ENCODE results near the gene CYP2C19. TPM values are rescaled to one million over a fixed set of nuclear protein-coding genes. Genes with fewer than 3 reads are reported as not detected.
"Not testable (repeated sequence)": the region's sequence is repeated elsewhere in the genome, so short reads cannot be mapped to it uniquely, and the experiment has no call there.

CYP2C19 gene
- not detected for polyA plus RNA-seq (2012; ENCODE audit: insufficient read depth, insufficient read length)

- no peak within 1 kb of the TSS for H3K4me3 ChIP-seq (ENCODE audit: low read length)
- DNase-seq (ENCODE audit: low read depth, low spot score), result no peak
Observed at GRCh38 chr10:94762393-94762792, at the start of gene CYP2C19. CYP2C19 (plus strand) TSS chr10:94762681; CDS start chr10:94762706, 25 bp downstream.

DNA sequence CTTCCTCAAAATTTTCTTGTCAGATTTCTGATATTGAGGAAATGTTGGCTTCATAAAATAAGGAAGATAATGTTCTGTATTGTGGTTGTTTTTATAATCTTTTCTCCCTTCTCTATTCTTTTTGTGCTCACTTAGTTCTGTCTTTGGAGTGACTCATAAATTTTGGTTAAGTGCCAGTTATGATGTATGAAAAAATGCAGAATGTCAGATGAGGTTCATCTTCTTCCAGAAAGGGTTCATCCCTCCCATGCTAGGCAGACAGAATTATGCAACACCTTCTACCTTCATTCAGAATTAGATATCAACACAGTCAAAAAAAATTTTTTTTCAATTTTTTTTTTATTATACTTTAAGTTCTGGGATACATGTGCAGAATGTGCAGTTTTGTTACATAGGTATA lies 36.6 kb upstream of the CYP2C19 start:
- no peak overlapping the region for H3K4me3 ChIP-seq (ENCODE audit: low read length)
- no peak for DNase-seq (ENCODE audit: low read depth, low spot score)

DNA sequence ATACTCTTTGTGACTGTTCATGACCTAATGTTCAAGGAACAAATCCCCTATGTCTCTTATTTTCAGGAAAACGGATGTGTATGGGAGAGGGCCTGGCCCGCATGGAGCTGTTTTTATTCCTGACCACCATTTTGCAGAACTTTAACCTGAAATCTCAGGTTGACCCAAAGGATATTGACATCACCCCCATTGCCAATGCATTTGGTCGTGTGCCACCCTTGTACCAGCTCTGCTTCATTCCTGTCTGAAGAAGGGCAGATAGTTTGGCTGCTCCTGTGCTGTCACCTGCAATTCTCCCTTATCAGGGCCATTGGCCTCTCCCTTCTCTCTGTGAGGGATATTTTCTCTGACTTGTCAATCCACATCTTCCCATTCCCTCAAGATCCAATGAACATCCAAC lies 27.3 kb upstream of the CYP2C19 start:
- H3K4me3 ChIP-seq (ENCODE audit: low read length), result no peak overlapping the region
- DNase-seq (ENCODE audit: low read depth, low spot score), result no peak

DNA sequence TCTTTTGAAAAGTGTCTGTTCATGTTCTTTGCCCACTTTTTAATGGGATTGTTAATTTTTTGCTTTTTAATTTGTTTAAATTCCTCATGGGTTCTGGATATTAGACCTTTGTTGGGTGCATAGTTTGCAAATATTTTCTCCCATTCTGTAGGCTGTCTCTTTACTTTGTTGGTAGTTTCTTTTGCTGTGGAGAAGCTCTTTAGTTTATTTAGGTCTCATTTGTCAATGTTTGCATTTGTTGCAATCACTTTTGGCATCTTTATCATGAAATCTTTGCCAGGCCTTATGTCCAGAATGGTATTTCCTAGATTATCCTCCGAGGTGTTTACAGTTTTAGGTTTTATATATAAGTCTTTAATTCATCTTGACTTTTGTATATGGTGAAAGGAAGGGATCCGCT lies 23.9 kb upstream of the CYP2C19 start:
- DNase-seq (ENCODE audit: low read depth, low spot score), result no peak
- H3K4me3 ChIP-seq (ENCODE audit: low read length), result no peak overlapping the region

GRCh38 chr10:94747137-94747536 lies 15.3 kb upstream of the CYP2C19 start:
- no peak overlapping the region for H3K4me3 ChIP-seq (ENCODE audit: low read length)
- no peak for DNase-seq (ENCODE audit: low read depth, low spot score)

GRCh38 chr10:94747838-94748237 lies 14.6 kb upstream of the CYP2C19 start:
- DNase-seq (ENCODE audit: low read depth, low spot score), result no peak

GRCh38 chr10:94757916-94758315 lies 4.6 kb upstream of the CYP2C19 start:
- H3K4me3 ChIP-seq (ENCODE audit: low read length), result no peak overlapping the region
- peak; percentile 69 for DNase-seq (ENCODE audit: low read depth, low spot score)

More at GRCh38 chr10:94747838-94748237, 14.6 kb upstream of the CYP2C19 start:
- no peak overlapping the region for H3K4me3 ChIP-seq (ENCODE audit: low read length)

- DNase-seq (ENCODE audit: low read depth, low spot score), result no peak
- no peak overlapping the region for H3K4me3 ChIP-seq (ENCODE audit: low read length)
Observed at GRCh38 chr10:94760586-94761178, 1.8 kb upstream of the CYP2C19 start.

- H3K4me3 ChIP-seq (ENCODE audit: low read length); DNase-seq (ENCODE audit: low read depth, low spot score): not testable (repeated sequence)
Observed at GRCh38 chr10:94775425-94775824, 12.9 kb downstream of the CYP2C19 start.

- no peak for DNase-seq (ENCODE audit: low read depth, low spot score)
- H3K4me3 ChIP-seq (ENCODE audit: low read length), result no peak overlapping the region
Observed at GRCh38 chr10:94777886-94778458, 15.5 kb downstream of the CYP2C19 start.

DNA sequence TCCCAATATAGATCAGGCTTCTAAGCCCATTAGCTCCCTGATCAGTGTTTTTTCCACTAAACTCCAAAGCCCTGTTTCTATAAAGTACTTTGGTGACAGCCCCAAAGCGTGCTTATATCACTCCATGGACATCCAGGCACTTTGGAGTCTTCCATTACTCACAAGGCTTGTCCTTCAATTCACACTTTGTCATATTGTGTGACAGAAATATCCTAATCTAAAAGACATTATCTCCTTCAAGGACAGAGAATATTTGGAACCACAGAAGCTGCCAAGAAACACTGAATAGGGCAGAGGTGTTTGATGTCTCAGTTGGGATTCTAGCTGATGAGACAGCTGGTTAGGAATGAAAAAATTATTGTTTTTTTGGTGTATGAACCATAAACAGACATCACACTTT lies 18.4 kb downstream of the CYP2C19 start:
- no peak for DNase-seq (ENCODE audit: low read depth, low spot score)
- no peak overlapping the region for H3K4me3 ChIP-seq (ENCODE audit: low read length)

GRCh38 chr10:94784256-94784655 lies 21.8 kb downstream of the CYP2C19 start:
- DNase-seq (ENCODE audit: low read depth, low spot score), result no peak

DNA sequence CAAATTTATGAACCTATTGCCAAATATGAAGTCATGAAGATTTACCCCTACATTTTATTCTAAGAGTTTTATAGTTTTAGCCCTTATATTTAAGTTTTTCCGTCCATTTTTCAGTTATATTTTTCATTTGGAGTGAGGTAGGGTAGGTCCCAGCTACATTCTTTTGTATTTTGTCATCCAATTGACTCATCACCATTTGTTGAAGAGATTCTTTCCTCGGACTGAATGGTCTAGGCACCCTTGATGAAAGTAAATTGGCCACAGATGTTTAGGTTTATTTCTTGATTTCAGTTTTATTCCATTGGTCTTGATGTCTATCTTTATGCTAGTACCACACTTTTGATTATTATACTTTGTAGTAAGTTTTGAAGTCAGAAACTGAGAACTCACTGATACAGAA lies 22.7 kb downstream of the CYP2C19 start:
- DNase-seq (ENCODE audit: low read depth, low spot score), result no peak
- H3K4me3 ChIP-seq (ENCODE audit: low read length), result no peak overlapping the region

More at GRCh38 chr10:94784256-94784655, 21.8 kb downstream of the CYP2C19 start:
- no peak overlapping the region for H3K4me3 ChIP-seq (ENCODE audit: low read length)

DNA sequence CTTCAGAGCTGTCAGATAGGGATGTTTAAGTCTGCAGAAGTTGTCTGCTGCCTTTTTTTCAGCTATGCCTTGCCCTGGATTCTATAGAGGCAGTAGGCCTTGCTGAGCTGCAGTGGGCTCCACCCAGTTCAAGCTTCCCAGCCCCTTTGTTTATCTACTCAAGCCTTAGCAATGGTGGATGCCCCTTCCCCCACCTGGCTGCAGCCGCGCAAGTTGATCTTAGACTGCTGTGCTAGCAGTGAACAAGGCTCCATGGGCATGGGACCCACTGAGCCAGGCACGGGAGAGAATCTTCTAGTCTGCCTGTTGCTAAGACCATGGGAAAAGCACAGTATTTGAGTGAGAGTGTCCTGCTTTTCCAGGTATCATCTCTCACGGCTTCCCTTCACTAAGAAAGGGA lies 38.1 kb downstream of the CYP2C19 start:
- DNase-seq (ENCODE audit: low read depth, low spot score); H3K4me3 ChIP-seq (ENCODE audit: low read length): not testable (repeated sequence)

DNA sequence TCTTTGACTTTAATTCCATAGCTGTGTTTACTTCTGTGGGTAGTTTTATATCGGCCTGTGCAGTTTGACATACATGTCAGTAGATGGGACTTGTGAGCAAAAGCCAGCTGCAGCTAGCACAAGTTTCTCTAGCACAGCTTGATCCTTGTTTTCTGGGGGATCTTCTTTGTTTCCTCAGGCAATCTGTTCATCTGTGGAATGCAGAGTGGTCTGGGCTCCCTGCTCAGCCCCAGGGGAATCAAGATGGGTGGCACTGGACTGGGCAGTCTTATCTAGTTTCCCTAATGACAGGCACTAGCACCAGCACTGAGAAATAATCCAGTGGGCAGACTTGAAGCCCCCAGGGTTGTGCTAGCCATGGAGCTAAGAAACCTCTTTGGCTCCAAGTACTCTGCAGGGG lies 40.8 kb downstream of the CYP2C19 start:
- H3K4me3 ChIP-seq (ENCODE audit: low read length), result no peak overlapping the region
- DNase-seq (ENCODE audit: low read depth, low spot score), result no peak

DNA sequence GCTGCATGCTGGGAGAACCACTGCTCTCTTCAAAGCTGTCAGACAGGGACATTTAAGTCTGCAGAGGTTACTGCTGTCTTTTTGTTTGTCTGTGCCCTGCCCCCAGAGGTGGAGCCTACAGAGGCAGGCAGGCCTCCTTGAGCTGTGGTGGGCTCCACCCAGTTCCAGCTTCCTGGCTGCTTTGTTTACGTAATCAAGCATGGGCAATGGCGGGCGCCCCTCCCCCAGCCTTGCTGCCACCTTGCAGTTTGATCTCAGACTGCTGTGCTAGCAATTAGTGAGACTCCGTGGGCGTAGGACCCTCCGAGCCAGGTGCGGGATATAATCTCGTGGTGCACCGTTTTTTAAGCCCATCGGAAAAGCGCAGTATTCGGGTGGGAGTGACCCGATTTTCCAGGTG lies 67.5 kb downstream of the CYP2C19 start:
- not testable (repeated sequence) for DNase-seq (ENCODE audit: low read depth, low spot score); H3K4me3 ChIP-seq (ENCODE audit: low read length)

- H3K4me3 ChIP-seq (ENCODE audit: low read length), result no peak overlapping the region
- no peak for DNase-seq (ENCODE audit: low read depth, low spot score)
Observed at GRCh38 chr10:94846204-94846603, 83.7 kb downstream of the CYP2C19 start.

DNA sequence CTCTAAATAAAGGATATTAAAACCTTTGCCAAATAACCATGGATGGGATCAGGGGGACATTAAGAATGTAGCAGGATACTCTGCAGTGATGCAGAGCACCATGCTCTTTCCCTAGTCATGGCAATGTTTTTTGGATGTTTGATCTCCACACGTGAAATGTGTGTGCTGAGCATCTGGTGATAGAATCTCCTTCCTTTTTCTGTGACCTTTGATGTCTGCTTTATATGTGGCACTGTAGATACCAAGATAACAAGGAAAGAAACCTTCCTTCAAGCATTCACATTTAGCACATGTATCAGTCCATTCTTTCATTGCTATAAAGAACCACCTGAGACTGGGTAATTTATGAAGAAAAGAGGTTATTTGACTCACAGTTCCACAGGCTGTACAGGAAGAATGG lies 88.3 kb downstream of the CYP2C19 start:
- DNase-seq (ENCODE audit: low read depth, low spot score), result peak; percentile 76
- no peak overlapping the region for H3K4me3 ChIP-seq (ENCODE audit: low read length)

DNA sequence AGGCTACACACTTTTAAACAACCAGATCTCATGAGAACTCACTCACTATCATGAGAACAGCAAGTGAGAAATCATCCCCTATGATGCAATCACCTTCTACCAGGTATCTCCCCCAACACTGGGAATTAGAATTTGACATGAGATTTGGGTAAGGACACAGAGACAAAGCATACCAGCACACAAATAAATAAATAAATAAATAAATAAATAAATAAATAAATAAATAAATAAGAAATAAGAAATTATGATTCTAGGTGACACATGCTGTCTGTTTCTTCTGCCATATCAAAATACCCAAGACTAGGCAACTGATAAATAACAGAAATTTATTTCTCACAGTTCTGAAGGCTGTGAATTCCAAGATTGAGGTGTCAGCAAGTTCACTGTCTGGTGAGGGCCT lies 88.8 kb downstream of the CYP2C19 start:
- H3K4me3 ChIP-seq (ENCODE audit: low read length), result no peak overlapping the region
- no peak for DNase-seq (ENCODE audit: low read depth, low spot score)

DNA sequence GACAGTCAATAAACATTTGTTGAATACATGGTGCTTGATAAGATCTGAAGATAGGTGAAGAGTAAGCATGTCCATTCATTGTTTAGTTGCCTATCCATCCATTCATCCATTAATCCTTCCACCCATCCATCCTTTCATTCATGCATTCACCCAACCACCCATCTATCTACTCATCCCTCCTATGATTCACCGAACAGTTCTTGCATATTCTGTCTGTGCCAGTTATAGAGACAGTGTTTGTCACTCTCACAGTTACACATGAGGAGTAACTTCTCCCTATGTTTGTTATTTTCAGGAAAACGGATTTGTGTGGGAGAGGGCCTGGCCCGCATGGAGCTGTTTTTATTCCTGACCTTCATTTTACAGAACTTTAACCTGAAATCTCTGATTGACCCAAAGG lies 90.0 kb downstream of the CYP2C19 start:
- DNase-seq (ENCODE audit: low read depth, low spot score), result no peak
- H3K4me3 ChIP-seq (ENCODE audit: low read length), result no peak overlapping the region

- no peak overlapping the region for H3K4me3 ChIP-seq (ENCODE audit: low read length)
- no peak for DNase-seq (ENCODE audit: low read depth, low spot score)
Observed at GRCh38 chr10:94853065-94853464, 90.6 kb downstream of the CYP2C19 start.

Measured in Jurkat, Clone E6-1 (cell line).